ENCODE measurements around the gene MAX.
A peak's percentile ranks its signal among the peaks of the same experiment; 100 is the strongest.
"Not testable (repeated sequence)": the region's sequence is repeated elsewhere in the genome, so short reads cannot be mapped to it uniquely, and the experiment has no call there.

Gene MAX

DNA sequence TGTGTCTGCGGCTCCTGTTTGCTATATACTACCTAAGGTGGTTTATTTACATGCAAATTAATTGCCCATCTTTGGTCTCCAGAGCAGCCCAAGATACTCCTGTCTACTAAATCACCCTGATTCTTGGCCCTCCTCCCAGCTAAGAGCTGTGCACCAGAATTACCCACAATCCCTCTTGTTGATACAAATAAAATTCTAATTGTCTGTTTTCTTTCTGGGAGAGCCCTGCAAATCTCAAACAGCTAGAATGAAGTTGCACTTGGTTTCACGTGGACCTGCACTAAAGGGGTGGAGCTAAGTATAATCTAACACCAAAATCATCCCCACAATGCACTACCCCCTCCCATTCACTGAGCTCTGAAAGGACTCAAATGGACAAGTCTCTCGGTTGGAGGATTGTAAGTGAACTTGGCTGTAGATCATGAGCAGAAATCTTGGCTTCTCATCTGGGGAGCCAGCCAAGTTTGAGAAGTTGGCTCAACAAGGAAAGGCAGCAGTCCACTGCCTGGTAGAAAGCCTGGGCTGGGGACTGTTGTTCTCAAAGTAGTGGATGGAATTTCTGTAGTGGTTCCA is 6.6 kb downstream of the MAX start:
- peak overlapping the region; percentile 47 for H3K27ac Mint-ChIP-seq
- no peak for DNase-seq
- peaks cover 19 to 40% of the 10 kb centered on the region in 2 donors for H3K36me3 Mint-ChIP-seq
- no peaks in the 10 kb centered on the region for H3K9me3 Mint-ChIP-seq
- no peak overlapping the region for H3K4me3 Mint-ChIP-seq
- H3K27me3 Mint-ChIP-seq: no peaks in the 10 kb centered on the region
- ATAC-seq (replicated peaks): no peak
- peaks cover 30 to 58% of the 10 kb centered on the region in 2 donors for H3K4me1 Mint-ChIP-seq

DNA sequence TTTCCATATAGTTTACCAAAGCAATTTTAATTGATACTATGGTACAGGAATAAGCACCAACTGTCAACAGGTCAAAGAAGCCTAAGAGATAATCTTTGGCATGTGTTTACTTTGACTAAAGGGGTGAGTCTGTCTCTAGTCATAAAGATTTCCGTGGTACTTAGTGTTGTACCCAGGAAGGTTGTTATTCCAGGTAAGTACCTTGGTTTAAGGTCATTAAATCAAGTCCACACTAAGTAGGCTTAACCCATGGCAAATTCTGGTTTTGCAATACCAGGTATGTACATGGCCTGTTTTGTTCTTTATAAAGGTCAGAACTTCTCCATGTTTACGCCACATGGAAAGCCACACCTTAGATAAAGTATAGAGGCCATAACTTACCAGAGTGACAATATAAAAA is 10.0 kb downstream of the MAX start:
- no peak overlapping the region for H3K4me3 Mint-ChIP-seq
- H3K27me3 Mint-ChIP-seq: no peaks in the 10 kb centered on the region

DNA sequence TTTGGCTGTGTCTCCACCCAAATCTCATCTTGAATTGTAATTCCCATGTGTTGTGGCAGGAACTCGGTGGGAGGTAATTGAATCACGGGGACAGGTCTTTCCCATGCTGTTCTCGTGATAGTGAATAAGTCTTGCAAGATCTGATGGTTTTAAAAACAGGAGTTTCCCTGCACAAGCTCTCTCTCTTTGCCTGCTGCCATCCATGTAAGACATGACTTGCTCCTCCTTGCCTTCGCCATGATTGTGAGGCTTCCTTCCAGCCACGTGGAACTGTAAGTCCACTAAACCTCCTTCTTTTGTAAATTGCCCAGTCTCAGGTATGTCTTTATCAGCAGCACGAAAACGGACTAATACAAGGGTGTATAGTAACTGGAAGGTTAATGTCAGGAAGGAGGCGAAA is 14.5 kb downstream of the MAX start:
- H3K27me3 Mint-ChIP-seq; H3K9me3 Mint-ChIP-seq; DNase-seq; ATAC-seq (replicated peaks); H3K4me3 Mint-ChIP-seq: not testable (repeated sequence)
- Mint-ChIP-seq H3K27ac (peak overlapping the region; percentile 59), H3K36me3 (peaks cover 49 to 59% of the 10 kb centered on the region in 2 donors), H3K4me1 (peaks cover 14 to 18% of the 10 kb centered on the region in 2 donors)

More for the DNA sequence above, 10.0 kb downstream of the MAX start:
- Mint-ChIP-seq H3K36me3 (peaks cover 33 to 53% of the 10 kb centered on the region in 2 donors), H3K4me1 (peaks cover 24 to 41% of the 10 kb centered on the region in 2 donors), H3K27ac (no peak overlapping the region), H3K9me3 (peaks cover 0 to 2% of the 10 kb centered on the region in 2 donors)
- DNase-seq (no peak), ATAC-seq (replicated peaks) (no peak)

DNA sequence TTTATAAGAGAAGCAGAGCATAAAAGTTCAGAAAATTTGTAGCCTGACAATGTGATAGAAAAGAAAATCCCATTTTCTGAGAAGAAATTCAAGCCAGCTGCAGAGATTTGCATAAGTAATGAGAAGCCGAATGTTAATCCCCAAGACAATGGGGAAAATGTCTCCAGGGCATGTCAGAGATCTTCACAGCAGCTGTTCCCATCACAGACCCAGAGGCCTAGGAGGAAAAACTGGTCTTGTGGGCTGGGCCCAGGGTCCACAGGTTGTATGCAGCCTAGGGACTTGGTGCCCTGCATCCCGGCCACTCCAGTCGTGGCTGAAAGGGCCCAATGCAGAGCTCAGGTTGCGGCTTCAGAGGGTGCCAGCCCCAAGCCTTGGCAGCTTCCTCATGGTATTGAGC is 15.6 kb downstream of the MAX start:
- not testable (repeated sequence) for H3K27me3 Mint-ChIP-seq; H3K4me3 Mint-ChIP-seq; H3K27ac Mint-ChIP-seq; ATAC-seq (replicated peaks); H3K9me3 Mint-ChIP-seq; DNase-seq
- H3K4me1 Mint-ChIP-seq: peaks cover 19 to 30% of the 10 kb centered on the region in 2 donors
- H3K36me3 Mint-ChIP-seq: peaks cover 58 to 69% of the 10 kb centered on the region in 2 donors

DNA sequence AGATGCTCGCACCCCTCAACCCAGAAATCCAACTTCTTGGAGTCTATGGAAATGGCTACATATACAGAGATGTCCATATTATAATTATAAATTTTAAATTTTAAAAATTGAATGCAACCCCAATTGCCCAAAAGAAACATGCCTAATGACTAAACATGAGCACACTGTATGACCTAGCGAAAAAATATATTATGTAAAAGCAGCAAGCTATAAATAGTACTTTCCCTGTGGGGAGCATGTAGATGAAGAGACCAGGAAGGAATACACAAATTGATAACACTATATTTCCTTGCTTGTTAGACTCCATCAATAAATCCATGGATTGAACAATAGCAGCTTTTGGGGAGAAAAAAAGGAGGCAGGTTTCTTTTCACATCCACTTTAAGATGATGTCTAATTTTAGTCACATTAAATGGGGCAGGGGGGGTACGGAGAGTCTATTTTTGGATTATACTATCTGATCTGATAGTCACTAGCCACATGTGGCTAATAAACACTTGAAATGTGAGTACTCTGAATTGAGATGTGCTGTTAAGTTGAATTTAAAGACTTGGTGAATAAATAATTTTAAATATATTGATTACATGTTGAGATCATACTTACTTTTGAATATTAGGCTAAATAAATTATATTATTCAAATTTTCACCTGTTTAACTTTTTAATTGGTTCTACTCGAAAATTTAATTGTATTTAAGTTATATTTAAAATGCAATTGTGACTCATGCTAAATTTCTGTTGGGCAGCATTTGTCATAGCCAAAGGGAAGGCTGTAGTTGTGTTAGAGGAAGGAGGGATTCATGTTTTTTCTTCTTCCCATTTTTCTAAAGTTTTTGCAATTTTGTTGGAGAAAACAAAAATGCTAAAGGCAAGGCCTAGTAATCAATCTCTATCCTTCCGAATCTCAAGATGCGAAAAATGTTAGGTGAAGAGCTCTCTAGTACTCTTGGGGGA is 17.5 kb downstream of the MAX start:
- Mint-ChIP-seq H3K27ac (no peak overlapping the region), H3K27me3 (no peaks in the 10 kb centered on the region)

DNA sequence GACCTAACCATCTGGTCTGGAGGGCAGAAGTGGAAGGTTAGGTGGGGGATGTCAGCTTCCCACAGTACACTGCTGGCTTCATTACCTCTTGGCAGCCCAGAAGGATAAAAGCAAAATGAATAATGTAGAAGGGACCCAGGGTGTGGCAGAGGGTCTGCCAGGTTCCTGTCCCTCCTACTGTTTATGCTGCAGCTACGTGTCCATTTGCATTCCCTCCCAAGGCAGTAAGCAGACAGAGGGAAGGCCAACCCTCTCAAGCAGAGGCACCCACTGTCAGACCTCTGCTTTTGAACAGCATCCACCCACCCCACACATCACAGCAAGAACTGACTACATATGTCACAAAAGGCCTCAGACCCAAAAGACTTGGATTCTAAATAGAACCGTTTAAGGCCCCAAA is 19.4 kb downstream of the MAX start:
- Mint-ChIP-seq H3K27ac (no peak overlapping the region), H3K36me3 (peaks cover 50 to 79% of the 10 kb centered on the region in 2 donors)
- DNase-seq: no peak

More for the DNA sequence above, 17.5 kb downstream of the MAX start:
- Mint-ChIP-seq H3K4me3 (no peak overlapping the region), H3K4me1 (peaks cover 22 to 36% of the 10 kb centered on the region in 2 donors), H3K9me3 (peaks cover 7 to 8% of the 10 kb centered on the region in 2 donors), H3K36me3 (peaks cover 57 to 80% of the 10 kb centered on the region in 2 donors)
- ATAC-seq (replicated peaks) (no peak), DNase-seq (no peak)

DNA sequence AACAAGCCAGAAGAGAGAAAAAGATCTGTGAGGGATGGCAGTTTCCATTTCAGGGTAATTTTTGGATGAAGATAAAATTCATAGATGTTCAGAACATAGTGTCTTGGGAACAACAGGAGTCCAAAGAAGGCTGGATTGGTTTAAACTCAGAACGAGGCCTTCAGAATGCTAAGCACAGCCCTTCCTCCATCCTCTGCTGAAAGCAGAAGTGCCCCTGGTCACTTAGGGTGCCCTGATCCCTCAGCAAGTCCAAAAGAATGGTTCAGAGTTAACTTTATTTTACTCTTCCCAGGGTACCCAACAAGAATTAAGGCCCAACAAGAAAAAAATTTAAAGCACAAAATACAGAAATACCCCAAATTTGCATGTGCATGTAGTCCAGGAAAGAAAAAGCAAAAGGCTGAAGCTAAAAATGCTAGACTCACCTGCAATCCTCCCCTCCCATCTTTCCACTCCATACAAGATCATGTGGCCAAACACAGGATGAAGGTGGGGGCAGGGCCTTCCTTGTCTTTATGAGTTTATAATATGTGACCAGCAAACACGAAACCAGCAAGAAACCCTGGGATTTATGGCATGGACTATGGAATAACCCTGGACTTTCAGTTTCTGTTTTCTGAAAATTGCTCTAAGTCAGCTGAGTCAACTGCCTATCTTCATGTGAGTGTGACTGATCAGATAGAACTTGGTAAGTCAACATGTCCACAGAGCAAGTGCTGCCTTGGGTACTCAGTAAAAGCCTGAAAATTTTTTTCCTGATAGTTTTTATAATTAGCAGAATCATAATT is 21.2 kb downstream of the MAX start:
- peaks cover 24 to 42% of the 10 kb centered on the region in 2 donors for H3K4me1 Mint-ChIP-seq
- no peaks in the 10 kb centered on the region for H3K27me3 Mint-ChIP-seq
- peaks cover 41 to 71% of the 10 kb centered on the region in 2 donors for H3K36me3 Mint-ChIP-seq
- H3K4me3 Mint-ChIP-seq: no peak overlapping the region
- no peak overlapping the region for H3K27ac Mint-ChIP-seq
- ATAC-seq (replicated peaks): no peak
- peaks cover 2 to 3% of the 10 kb centered on the region in 2 donors for H3K9me3 Mint-ChIP-seq
- no peak for DNase-seq

More for the DNA sequence above, 19.4 kb downstream of the MAX start:
- H3K27me3 Mint-ChIP-seq: no peaks in the 10 kb centered on the region
- ATAC-seq (replicated peaks): no peak
- H3K9me3 Mint-ChIP-seq: peaks cover 7 to 8% of the 10 kb centered on the region in 2 donors
- H3K4me1 Mint-ChIP-seq: peaks cover 24 to 42% of the 10 kb centered on the region in 2 donors
- H3K4me3 Mint-ChIP-seq: no peak overlapping the region

DNA sequence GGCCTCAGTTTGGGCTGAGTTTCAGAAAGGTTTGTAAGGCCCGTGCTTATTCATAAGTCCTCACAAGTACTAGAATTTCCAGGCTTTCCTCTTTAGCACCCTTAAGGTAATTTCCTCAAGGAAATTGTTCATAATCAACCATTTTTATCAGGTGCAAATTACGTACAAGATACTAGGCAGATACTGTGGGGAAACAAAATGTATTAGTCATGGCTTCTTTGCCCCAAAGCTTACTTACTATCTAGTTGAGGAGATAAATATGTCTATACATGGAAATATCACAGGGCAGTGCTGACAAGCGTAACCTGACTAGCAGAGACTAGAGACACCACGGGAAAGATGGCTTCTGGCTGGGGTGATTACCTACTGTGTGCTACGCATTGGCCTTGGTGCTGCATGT is 22.5 kb downstream of the MAX start:
- Mint-ChIP-seq H3K4me1 (peaks cover 25 to 51% of the 10 kb centered on the region in 2 donors), H3K27me3 (no peaks in the 10 kb centered on the region), H3K9me3 (no peaks in the 10 kb centered on the region), H3K36me3 (peaks cover 41 to 71% of the 10 kb centered on the region in 2 donors), H3K4me3 (no peak overlapping the region), H3K27ac (no peak overlapping the region)
- DNase-seq (no peak), ATAC-seq (replicated peaks) (no peak)

DNA sequence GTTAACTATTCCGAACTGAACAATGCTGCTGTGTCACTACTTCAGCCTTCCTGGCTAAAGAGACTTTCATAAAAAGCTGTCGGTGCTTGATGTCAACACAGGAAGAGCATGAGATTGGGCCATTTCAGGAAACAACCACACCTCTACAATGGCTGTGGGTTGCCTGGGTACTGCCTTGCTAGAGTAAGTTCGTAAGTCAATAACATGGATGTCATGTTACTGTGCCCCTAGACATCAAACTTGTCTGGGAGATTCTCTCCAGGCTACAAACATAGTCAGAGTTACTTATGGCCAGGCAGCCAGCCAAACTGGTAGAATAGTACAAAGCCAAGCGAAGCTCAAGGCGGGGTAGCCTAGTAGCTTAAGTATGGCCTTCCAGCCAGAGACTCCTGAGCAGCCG is 23.1 kb downstream of the MAX start:
- Mint-ChIP-seq H3K9me3 (no peaks in the 10 kb centered on the region), H3K4me3 (no peak overlapping the region), H3K36me3 (peaks cover 44 to 73% of the 10 kb centered on the region in 2 donors), H3K27ac (no peak overlapping the region), H3K27me3 (no peaks in the 10 kb centered on the region), H3K4me1 (peaks cover 28 to 56% of the 10 kb centered on the region in 2 donors)
- no peak for ATAC-seq (replicated peaks)
- no peak for DNase-seq

DNA sequence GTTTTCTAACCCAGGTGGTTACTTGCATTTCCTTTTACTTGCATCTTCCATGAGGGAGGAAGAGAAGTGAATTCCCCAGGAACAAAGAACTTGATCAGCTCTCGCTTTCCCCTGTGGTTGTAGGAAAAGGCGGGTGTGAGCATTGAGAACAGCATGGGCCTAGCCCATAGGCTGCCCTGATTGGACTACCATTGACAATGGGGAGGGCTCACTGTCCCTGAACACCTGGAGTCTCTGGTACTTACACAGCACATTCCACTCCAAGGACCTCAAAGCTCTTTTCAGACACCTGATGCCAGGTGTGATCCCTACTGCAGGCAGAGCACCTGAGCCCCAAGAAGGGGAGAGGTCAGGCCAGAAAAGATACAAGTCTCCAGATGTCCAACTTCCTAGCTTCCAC is 25.0 kb downstream of the MAX start:
- H3K36me3 Mint-ChIP-seq: peaks cover 46 to 73% of the 10 kb centered on the region in 2 donors

DNA sequence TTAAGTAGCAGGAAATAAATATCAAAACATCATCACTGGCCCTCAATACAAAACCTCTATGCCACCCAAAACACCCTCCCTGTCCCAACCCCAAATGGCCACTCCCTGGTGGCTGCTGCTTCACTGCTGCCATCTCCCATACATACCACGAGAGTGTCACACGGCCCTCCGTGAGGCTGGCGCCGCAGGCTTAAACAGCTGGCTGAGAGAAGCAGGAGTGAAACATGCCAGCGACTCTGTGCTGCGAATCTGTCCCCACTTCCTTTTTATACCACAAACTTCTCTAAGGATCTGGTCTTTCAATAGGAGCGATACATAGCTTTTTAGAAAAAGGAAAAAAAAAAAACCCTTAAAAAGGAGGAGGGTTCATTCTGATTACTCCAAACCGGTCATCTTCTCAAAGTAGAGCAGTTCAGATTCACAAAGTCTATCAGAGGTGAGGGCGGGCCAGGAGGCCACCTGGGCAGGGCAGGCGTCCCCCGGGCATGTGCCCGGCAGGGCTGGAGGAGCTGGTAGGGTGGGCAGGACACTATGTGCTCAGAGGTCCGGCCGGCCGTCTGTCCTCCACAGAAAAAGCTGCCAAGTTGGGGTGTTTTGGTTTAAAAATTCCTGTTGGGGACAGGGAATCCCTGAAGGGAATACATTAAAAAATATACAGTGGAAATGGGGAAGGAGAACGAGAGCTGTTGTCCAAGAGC is 26.5 kb downstream of the MAX start:
- H3K4me3 Mint-ChIP-seq: no peak overlapping the region
- DNase-seq: no peak
- no peaks in the 10 kb centered on the region for H3K27me3 Mint-ChIP-seq
- H3K9me3 Mint-ChIP-seq: no peaks in the 10 kb centered on the region
- H3K36me3 Mint-ChIP-seq: peaks cover 36 to 58% of the 10 kb centered on the region in 2 donors
- peaks cover 22 to 34% of the 10 kb centered on the region in 2 donors for H3K4me1 Mint-ChIP-seq
- H3K27ac Mint-ChIP-seq: peak overlapping the region; percentile 77
- no peak for ATAC-seq (replicated peaks)

More for the DNA sequence above, 25.0 kb downstream of the MAX start:
- Mint-ChIP-seq H3K4me3 (no peak overlapping the region), H3K27me3 (no peaks in the 10 kb centered on the region), H3K4me1 (peaks cover 28 to 49% of the 10 kb centered on the region in 2 donors), H3K27ac (no peak overlapping the region), H3K9me3 (no peaks in the 10 kb centered on the region)
- ATAC-seq (replicated peaks) (no peak), DNase-seq (no peak)

DNA sequence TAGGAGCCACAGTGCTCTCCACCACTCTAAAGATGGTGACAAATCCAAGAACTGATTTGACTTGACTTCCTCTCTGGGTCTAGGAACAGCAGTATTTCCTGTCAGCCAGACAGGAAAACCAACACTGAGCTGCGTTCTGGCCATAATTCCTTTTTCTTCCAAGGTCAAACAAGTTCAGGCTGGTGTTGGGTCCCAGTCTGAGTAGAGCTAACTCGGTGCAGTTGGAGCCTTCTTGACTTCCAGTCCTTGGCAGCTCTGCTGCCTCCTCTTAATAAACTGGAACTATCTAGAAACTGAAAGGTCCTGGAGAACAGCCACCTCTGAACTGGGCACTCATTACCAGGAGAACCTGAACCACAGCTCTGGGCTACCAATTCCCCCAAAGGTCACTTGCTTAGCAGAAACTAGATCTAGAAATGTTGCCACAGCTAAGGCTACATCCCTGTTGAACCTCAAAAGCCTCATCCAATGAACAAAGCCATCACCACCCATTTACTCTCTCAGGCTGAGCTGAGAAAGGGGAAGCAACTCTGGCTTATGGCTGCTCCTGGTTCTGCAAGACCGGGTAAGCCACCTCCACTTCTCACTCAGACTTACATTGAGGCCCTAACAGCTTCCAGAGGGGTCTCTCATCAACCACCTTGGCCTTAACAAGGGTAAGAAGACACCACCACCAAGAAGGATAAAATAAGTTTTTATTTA is 27.7 kb downstream of the MAX start:
- peak overlapping the region; percentile 19 to 25 for H3K4me3 Mint-ChIP-seq
- H3K9me3 Mint-ChIP-seq: no peaks in the 10 kb centered on the region
- DNase-seq: peak; percentile 24
- peaks cover 20 to 30% of the 10 kb centered on the region in 2 donors for H3K4me1 Mint-ChIP-seq
- H3K27me3 Mint-ChIP-seq: no peaks in the 10 kb centered on the region
- peak; percentile 97 for ATAC-seq (replicated peaks)
- peaks cover 36 to 48% of the 10 kb centered on the region in 2 donors for H3K36me3 Mint-ChIP-seq
- H3K27ac Mint-ChIP-seq: peak overlapping the region; percentile 89

DNA sequence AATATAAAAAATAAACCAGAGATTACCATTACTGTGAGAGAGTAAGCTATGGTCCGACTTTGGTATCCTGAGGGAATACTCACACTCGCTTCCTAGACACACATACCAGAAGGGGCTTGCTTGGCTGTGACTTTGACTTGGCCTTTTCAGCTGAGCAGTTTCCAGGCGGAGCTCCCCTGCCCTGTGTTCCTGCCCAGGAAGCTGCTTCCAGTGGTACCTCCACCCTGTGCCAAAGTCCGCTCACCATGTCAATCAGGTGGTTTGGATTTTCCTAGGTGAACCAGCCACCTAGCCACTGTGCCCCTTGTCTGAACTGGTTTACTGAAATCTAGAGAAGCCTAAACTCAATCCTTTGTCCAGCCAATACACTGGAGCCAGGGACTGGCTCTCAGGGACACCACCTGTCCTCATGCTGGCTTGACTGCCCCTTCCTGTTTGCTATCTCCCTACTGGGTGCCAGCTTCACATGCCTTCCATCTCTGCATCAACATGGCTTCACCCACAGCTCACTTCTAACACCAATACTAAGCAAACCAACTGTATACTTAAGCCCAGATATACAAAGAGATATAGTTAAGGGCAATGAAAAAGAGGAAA is 28.6 kb downstream of the MAX start:
- H3K4me3 Mint-ChIP-seq: no peak overlapping the region
- H3K36me3 Mint-ChIP-seq: peaks cover 33 to 43% of the 10 kb centered on the region in 2 donors
- H3K4me1 Mint-ChIP-seq: peaks cover 18 to 25% of the 10 kb centered on the region in 2 donors
- no peaks in the 10 kb centered on the region for H3K27me3 Mint-ChIP-seq
- H3K27ac Mint-ChIP-seq: no peak overlapping the region
- no peak for DNase-seq
- no peak for ATAC-seq (replicated peaks)
- H3K9me3 Mint-ChIP-seq: no peaks in the 10 kb centered on the region

Measured in stimulated activated naive B cell treated with anti-CD40 and anti-IgM and Interleukin-4, amounts not matched to agents 10 μg/mL and 1 μg/mL and 100 μg/mL, for 72 hours (primary cell).